GM19372 (cell line): Measurements from ENCODE around the gene SNRPD1.
A peak's percentile ranks its signal among the peaks of the same experiment; 100 is the strongest.
"Not testable (repeated sequence)": the region's sequence is repeated elsewhere in the genome, so short reads cannot be mapped to it uniquely, and the experiment has no call there.

Source experiments
- ATAC-seq: cut with Tn5 transposase; IDR thresholded peaks from one replicate; pipeline ENCODE4 v1.9.1; 2021; ENCODE audit warnings: mild to moderate bottlenecking, low read depth, moderate library complexity; ENCODE audit not compliant: unreplicated experiment

Gene SNRPD1

GRCh38 chr18:21612125-21613039 lies at the start of gene SNRPD1:
TSS of gene SNRPD1 (plus strand) at chr18:21612314. CDS start at chr18:21612430, 116 bp downstream.
- peak; percentile 99 for ATAC-seq

- no peak for ATAC-seq
Observed at GRCh38 chr18:21571772-21572171, 40.3 kb upstream of the SNRPD1 start.

GRCh38 chr18:21575656-21576055 lies 36.5 kb upstream of the SNRPD1 start:
- no peak for ATAC-seq

- no peak for ATAC-seq
Observed at GRCh38 chr18:21584391-21584790, 27.7 kb upstream of the SNRPD1 start.

DNA sequence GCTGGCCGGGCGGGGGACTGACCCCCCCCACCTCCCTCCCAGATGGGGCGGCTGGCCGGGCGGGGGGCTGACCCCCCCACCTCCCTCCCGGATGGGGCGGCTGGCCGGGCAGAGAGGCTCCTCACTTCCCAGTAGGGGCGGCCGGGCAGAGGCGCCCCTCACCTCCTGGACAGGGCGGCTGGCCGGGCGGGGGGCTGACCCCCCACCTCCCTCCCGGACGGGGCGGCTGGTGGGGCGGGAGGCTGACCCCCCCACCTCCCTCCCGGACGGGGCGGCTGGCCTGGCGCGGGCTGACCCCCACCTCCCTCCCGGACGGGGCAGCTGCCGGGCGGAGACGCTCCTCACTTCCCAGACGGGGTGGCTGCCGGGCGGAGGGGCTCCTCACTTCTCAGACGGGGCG lies 19.8 kb upstream of the SNRPD1 start:
- ATAC-seq = not testable (repeated sequence)

- ATAC-seq = no peak
Observed at GRCh38 chr18:21593540-21594257, 18.4 kb upstream of the SNRPD1 start.

DNA sequence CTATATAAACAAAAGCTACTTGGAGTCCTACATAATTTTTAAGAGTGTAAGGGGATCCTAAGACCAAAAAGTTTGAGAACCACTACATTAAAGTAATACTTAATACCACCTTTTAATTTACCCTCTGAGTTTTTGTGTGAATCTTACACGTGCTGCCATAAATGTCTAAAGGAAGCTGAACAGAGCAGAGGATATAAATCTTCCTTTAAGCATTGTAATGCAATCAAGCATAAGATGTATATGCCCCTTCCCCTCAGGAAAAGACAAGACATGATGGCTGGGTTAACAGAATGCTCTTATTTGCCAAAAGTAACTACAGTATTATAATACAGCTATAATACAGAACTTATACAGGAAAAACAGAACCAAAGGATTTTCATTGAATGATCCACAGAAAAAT lies 14.5 kb upstream of the SNRPD1 start:
- ATAC-seq = no peak

- ATAC-seq = no peak
Observed at GRCh38 chr18:21598726-21599584, 13.2 kb upstream of the SNRPD1 start.

DNA sequence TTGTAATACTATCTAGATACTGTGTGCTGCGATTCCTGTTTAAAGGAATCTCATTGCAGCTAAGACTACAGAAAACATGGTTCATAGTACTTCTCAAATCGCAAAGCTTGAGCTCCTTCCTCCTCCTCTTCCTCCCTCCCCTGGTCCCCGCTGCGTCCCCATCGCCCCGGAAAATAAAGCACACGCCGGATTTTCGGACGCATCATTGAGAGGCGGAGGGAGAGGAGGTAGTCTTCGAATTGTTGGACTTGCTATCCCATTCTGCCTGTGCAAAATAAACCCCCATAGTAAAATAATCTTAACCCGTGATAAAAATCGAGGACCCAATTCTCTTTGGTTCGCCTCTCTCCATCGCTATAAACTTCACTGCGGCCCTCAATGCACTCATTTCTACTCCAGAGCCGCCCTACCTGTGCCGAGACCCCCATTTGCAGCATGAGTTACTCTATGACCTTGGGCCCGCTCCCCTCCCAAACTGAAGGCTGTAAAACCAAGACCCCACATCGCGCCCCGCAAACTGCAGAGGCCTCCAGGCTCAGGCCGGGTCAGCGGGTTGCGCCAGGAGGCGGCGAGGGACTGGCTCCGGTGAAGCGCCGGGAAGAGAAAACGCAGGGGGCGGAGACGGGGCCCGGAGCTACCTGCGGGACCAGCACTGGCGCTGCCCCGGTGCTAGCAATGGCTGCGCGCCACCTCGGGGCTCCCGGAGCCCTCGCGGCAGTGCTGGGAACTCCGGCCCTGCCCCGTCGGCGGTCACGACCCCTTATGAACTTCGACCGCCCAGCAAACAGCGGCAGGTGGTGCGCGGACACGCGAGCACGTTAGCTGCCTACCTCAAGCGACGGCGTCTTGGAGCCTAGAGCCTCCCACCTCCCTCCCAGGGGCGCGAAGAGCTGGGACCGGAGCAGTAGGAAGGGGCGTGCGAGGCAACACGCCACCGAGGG lies 12.3 kb upstream of the SNRPD1 start:
- peak; percentile 43 for ATAC-seq

DNA sequence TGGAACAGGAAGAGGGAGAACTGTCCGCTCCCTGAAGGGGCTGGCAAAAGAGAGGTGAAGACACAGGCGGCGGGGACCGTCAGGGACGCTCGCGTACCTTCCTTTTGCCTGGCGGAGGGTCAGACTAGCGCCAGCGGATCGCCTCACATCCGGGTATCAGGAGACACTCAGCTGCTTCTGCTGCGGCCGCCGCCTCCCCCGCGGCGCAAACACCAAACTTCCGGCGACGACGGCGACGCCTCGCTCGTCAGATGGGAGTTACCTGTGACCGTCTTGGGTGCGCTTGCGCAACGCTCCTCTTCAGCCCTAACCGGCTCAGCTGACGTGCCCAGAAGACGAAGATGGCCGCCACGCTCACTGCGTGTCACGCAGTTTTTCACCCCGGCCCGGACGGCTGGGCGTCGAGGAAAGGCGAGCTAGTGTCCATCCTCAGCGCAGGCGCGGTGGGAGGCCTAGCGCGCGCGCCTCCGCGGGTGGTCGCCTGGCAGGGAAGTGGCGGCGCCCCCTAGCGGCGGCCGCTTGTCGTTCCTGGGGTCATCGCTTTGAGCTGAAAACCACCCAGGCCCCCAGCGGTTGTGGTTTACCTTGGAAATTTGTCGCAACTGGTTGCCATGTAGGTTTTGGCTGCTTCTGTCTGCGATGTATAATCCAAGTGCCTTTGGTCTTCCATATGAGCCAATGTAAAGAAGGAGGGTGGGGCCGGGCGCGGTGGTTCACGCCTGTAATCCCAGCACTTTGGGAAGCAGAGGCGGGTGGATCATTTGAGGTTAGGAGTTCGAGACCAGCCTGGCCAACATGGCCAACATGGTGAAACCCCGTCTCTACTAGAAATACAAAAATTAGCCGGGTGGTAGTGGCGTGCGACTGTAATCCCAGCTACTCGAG lies 11.3 kb upstream of the SNRPD1 start, which contains the start of gene ESCO1:
TSS of gene ESCO1 (minus strand) at position 179 of the 885 bp plus-strand sequence. CDS start 25,861 bp downstream, outside the sequence.
- peak; percentile 77 for ATAC-seq

DNA sequence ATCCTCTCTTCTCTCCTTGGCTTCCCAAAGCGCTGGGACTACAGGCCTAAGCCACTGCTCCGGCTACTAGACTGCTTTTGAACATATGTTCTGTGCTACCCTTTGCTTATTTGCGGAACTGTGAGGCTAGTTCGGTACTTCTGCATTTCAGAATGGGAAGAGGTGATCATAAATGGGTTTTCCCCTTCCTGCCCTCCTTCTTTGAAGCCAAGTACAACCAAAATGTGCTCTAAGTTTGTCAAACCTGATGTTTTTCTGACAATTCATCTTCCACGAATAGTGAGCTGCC lies 9.9 kb upstream of the SNRPD1 start:
- no peak for ATAC-seq

DNA sequence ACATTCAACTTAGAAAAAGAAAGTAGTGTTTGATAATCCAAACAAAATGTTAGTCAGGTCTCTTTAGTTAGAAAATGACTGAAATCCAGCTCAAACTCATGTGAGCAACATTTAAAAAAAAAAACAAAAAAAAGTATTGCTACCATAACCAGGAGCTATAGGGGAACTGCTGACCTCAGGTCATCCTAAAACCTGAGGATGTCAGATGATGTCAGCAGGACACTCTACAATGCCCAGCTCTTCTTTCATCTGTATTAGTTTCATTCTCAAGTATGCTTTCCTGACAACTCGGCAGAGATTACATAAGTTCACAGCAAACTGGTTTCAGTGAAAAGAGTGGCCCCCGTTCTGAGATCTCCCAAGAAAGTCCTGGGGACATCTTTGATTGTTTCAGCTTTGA lies 7.4 kb upstream of the SNRPD1 start:
- ATAC-seq = no peak

DNA sequence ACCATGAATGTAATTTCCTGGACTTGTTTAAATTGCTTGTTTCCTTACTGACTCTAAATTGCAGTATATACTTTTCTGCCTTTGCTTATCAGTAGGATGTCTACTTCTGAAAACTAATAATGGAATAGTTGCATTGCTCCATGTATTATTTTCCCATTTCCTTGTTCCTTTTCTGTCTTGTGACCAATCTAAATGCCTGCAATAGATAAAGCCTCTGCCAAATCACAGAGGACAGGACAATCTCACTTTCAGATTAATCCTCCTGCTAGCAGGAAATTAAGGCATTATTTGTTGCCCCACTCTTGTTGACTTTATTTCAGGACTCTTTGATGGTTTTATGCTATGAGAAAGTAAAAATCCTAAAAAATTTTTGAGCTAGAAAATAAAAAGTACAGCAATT lies 6.9 kb upstream of the SNRPD1 start:
- ATAC-seq = no peak

DNA sequence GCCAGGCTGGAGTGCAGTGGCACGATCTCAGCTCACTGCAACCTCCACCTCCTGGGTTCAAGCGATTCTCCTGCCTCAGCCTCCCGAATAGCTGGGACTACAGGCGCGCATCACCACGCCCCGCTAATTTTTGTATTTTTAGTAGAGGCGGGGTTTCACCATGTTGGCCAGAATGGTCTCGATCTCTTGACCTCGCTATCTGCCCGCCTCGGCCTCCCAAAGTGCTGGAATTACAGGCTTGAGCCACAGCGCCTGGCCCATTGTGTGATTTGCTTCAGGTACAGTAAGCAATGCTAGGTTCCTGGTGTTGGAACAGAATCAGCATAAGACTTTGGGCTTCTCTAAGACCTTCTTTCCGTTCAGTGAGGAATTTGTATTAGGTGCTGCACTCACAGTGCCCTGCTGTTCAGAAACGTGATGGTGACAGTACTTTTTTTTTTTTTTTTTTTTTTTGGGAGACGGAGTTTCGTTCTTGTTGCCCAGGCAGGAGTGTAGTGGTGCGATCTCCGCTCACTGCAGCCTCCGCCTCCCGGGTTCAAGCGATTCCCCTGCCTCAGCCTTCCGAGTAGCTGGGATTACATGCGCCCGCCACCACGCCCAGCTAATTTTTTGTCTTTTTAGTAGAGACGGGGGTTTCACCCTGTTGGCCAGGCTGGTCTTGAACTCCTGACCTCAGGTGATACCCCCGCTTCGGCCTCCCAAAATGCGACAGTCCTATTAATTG lies 551 bp upstream of the SNRPD1 start:
- peak; percentile 8 for ATAC-seq

DNA sequence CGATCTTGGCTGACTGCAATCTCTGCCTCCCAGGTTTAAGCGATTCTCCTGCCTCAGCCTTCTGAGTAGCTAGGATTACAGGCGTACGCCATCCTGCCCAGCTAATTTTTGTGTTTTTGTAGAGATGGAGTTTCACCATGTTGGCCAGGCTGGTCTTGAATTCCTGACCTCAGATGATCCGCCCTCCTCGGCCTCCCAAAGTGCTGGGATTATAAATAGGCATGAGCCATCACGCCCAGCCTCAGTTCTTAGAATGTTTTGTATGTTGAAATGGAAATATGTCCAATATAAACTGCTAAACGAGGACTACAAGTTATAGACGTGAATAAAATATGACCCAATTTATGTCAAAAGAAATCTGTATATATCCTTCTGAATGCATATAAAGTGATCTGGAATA lies 9.5 kb downstream of the SNRPD1 start:
- ATAC-seq = not testable (repeated sequence)

DNA sequence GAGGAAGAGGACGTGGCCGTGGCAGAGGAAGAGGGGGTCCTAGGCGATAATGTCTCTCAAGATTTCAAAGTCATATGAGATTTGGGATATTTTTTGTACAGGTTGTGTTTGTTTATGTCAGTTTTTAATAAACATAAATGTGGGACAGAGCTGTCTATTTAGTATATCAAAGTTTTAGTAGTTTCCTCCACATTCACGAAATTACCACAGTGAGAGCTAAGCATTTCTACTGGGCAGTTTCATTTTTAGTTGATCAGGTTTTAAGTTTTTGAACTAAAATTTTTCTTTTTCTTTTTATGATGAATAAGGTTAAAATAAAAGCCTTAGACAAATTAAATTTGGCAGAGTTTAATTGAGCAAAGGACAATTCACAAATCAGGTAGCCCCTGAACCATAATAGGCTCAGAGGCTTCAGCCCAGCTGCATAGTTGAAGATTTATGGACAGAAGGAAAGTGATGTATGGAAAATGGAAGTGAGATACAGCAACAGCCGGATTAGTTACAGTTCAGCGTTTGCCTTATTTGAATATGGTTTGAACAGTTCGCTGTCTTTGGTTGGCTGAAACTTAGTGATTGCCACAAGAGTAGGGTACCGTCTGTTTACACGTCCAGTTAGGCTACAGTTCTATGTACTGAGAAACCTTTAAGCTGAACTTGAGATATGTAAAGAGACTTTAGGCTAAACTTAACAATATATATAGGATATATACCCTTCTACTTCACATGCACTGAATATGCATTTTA lies 17.1 kb downstream of the SNRPD1 start:
- peak; percentile 96 for ATAC-seq

GRCh38 chr18:21632393-21632792 lies 20.3 kb downstream of the SNRPD1 start:
- no peak for ATAC-seq
